ENCODE data around the gene KLF11.
A peak's percentile ranks its signal among the peaks of the same experiment; 100 is the strongest.

KLF11 gene

GRCh38 chr2:10043256-10043905, at the start of gene KLF11:
KLF11 (plus strand) TSS chr2:10043550; CDS start chr2:10043717, 167 bp downstream.
- DNase-seq (ENCODE audit: low spot score) = peak; percentile 90

- no peak for DNase-seq (ENCODE audit: low spot score)
Measured at GRCh38 chr2:9994462-9994861, 48.9 kb upstream of the KLF11 start.

GRCh38 chr2:9995059-9995458, 48.3 kb upstream of the KLF11 start:
- no peak for DNase-seq (ENCODE audit: low spot score)

- no peak for DNase-seq (ENCODE audit: low spot score)
Measured at GRCh38 chr2:9996321-9996720, 47.0 kb upstream of the KLF11 start.

GRCh38 chr2:9997936-9998335, 45.4 kb upstream of the KLF11 start:
- no peak for DNase-seq (ENCODE audit: low spot score)

GRCh38 chr2:9998916-9999654, 44.3 kb upstream of the KLF11 start:
- DNase-seq (ENCODE audit: low spot score) = no peak

- no peak for DNase-seq (ENCODE audit: low spot score)
Measured at GRCh38 chr2:9999693-10000092, 43.7 kb upstream of the KLF11 start.

GRCh38 chr2:10000541-10000940, 42.8 kb upstream of the KLF11 start:
- no peak for DNase-seq (ENCODE audit: low spot score)

- no peak for DNase-seq (ENCODE audit: low spot score)
Measured at GRCh38 chr2:10001586-10001985, 41.8 kb upstream of the KLF11 start.

- no peak for DNase-seq (ENCODE audit: low spot score)
Measured at GRCh38 chr2:10002109-10002508, 41.2 kb upstream of the KLF11 start.

GRCh38 chr2:10002681-10003080, 40.7 kb upstream of the KLF11 start:
- no peak for DNase-seq (ENCODE audit: low spot score)

- DNase-seq (ENCODE audit: low spot score) = no peak
Measured at GRCh38 chr2:10003206-10004125, 39.9 kb upstream of the KLF11 start.

GRCh38 chr2:10004401-10004800, 38.9 kb upstream of the KLF11 start:
- DNase-seq (ENCODE audit: low spot score) = no peak

GRCh38 chr2:10004836-10005235, 38.5 kb upstream of the KLF11 start:
- no peak for DNase-seq (ENCODE audit: low spot score)

- no peak for DNase-seq (ENCODE audit: low spot score)
Measured at GRCh38 chr2:10005461-10006235, 37.7 kb upstream of the KLF11 start.

- DNase-seq (ENCODE audit: low spot score) = no peak
Measured at GRCh38 chr2:10006236-10007161, 36.9 kb upstream of the KLF11 start.

GRCh38 chr2:10007435-10007834, 35.9 kb upstream of the KLF11 start:
- DNase-seq (ENCODE audit: low spot score) = no peak

- DNase-seq (ENCODE audit: low spot score) = no peak
Measured at GRCh38 chr2:10007921-10008808, 35.2 kb upstream of the KLF11 start.

- DNase-seq (ENCODE audit: low spot score) = no peak
Measured at GRCh38 chr2:10008809-10009176, 34.6 kb upstream of the KLF11 start.

- DNase-seq (ENCODE audit: low spot score) = no peak
Measured at GRCh38 chr2:10009271-10009810, 34.0 kb upstream of the KLF11 start.

Measured in COLO829 (cell line).